ENCODE results near the gene CPT1C.

CPT1C gene

GRCh38 chr19:49684251-49684982 is 6.5 kb upstream of the CPT1C start:
- DNase-seq, result no peak

GRCh38 chr19:49684983-49685553 is 5.8 kb upstream of the CPT1C start:
- DNase-seq, result no peak

GRCh38 chr19:49685845-49686332 is 5.0 kb upstream of the CPT1C start:
- no peak for DNase-seq

GRCh38 chr19:49686503-49687088 is 4.3 kb upstream of the CPT1C start:
- DNase-seq, result no peak

- DNase-seq, result no peak
These were observed 3.8 kb upstream of the CPT1C start for GRCh38 chr19:49687150-49687549.

- no peak for DNase-seq
These were observed 3.2 kb upstream of the CPT1C start for GRCh38 chr19:49687566-49688316.

GRCh38 chr19:49688531-49689132 is 2.3 kb upstream of the CPT1C start:
- DNase-seq, result no peak

- peak; percentile 52 for DNase-seq
These were observed 1.5 kb upstream of the CPT1C start, which contains the start of gene ADM5 for GRCh38 chr19:49689133-49690078. TSS of gene ADM5 (plus strand) at chr19:49689594. CDS start at chr19:49689838, 244 bp downstream.

- DNase-seq, result no peak
These were observed 749 bp upstream of the CPT1C start for GRCh38 chr19:49690079-49690655.

- DNase-seq, result peak; percentile 47
These were observed 579 bp downstream of the CPT1C start for GRCh38 chr19:49691243-49692146.

GRCh38 chr19:49692147-49692506 is 1.2 kb downstream of the CPT1C start:
- DNase-seq, result no peak

- no peak for DNase-seq
These were observed 5.2 kb downstream of the CPT1C start for GRCh38 chr19:49696115-49696514.

- no peak for DNase-seq
These were observed 5.9 kb downstream of the CPT1C start for GRCh38 chr19:49696865-49697264.

GRCh38 chr19:49699364-49699763 is 8.4 kb downstream of the CPT1C start:
- no peak for DNase-seq

- no peak for DNase-seq
These were observed 9.6 kb downstream of the CPT1C start for GRCh38 chr19:49700563-49700962.

GRCh38 chr19:49701271-49701786 is 10.4 kb downstream of the CPT1C start:
- DNase-seq, result no peak

- DNase-seq, result no peak
These were observed 14.1 kb downstream of the CPT1C start for GRCh38 chr19:49704888-49705642.

GRCh38 chr19:49705919-49706318 is 15.0 kb downstream of the CPT1C start:
- DNase-seq, result no peak

- DNase-seq, result no peak
These were observed 19.5 kb downstream of the CPT1C start for GRCh38 chr19:49710372-49710951.

Measured in activated naive CD4-positive, alpha-beta T cell treated with anti-CD3 and anti-CD28 coated beads, Interleukin-2, amount 50 U/mL, for 16 hours (primary cell).